Hematopoietic multipotent progenitor cell treated with erythropoietin and hydrocortisone succinate and interleukin-3 and kit ligand, for 17 days (in vitro differentiated cells): ENCODE data around the gene GALNT17.

Source experiments
- DNase-seq: peaks from one replicate; pipeline ENCODE4 v3.0.0-alpha.2; 2015; ENCODE audit warnings: low spot score

The GALNT17 gene

DNA sequence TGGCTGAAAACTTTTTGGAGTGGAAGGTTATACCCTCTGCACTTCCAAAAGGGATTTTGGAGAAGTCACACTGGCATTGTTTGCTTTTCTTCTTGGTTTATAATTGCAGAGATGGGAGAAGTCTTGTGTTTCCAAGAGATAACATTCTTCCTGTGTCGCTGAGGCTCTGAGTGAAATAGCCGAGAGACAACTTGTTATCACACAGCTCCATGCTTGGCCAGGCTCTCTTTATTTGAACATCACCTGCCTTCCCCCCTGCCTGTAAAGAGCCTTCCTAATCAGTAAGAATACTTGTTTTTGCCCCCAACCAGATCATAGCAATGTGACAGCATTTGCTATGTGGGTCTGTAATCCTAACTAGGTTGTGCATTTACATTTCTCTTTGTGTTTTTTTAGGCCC, 270.7 kb downstream of the GALNT17 start:
- no peak for DNase-seq

DNA sequence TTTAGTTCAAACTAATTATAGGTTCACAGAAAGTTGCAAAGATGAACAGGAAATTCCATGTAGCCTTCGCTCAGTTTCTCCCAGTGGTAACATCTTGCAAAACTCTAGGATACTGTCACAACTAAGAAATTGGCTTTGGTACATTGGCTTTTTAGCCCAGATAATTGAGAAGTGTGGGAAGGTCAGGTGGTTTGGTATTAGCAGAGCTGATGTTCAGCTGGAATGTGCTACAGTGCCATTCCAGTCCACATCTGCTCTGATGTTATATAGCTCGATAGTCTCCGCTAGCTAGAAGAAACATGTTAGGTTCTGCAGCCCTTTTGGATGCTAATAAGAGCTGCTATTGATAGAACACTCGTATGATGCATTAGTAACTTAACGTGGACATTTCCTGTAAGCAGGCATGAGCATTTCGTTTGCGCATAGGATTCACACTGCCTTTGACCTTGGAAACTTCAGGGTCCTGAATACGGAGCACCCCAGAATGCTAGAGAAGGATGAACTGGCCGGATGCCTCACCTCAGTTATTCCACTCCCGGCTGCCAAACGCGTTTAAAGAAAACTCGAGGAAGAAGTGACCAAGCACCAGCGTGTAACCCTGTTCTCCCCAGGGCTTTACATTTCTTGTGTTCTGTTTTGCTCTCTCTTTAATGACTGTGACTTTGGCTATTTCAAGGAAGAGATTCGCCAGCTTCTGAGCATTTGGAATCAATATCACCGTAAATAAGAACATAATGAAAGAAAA, 271.4 kb downstream of the GALNT17 start:
- no peak for DNase-seq

DNA sequence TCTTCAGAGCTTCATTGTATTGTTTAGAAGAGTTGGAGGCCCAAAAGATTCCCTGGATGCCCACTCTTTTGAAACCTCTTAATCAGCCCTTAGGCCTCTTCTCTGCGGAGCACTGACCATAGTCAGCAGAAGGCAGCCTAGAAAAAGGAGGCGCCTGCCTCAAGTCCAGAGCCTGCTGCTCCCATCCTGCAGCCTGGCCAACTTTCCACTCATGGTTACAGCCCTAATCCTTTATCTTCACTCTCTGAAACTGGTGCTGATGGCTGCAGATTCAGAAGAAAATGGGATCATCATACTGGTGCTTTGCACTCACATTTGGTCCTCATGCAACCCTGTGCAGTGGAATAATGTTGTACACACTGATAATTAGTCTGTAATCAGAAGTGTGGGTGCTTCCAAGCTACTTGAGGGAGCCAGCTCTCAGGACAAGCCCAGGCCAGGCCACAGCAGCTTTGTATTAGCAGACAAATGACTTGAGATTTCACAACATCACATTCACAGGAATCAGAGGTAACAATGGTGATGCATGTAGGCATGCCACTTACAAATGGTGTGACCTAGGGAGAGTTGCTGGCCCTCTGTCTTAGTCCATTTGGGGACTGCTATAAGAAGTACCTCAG, 272.9 kb downstream of the GALNT17 start:
- no peak for DNase-seq

DNA sequence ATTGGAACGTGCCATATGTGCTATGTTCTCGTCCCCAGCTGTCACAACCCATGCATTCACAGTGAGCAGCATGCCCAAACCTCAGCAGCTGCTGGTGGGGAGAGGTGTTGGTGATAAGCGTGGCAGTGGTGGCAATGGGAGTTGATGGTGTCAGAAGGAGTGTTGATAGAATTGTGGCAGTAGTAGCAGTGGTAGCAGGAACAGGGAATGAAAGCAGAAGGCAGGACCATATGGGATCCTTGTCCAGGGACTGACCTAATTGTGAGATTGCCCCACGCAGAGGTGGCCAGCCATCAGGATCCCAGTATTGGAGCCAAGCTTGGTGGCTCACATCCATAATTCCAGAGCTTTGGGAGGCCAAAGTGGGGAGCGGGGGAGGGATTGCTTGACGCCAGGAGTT, 276.3 kb downstream of the GALNT17 start:
- no peak for DNase-seq

DNA sequence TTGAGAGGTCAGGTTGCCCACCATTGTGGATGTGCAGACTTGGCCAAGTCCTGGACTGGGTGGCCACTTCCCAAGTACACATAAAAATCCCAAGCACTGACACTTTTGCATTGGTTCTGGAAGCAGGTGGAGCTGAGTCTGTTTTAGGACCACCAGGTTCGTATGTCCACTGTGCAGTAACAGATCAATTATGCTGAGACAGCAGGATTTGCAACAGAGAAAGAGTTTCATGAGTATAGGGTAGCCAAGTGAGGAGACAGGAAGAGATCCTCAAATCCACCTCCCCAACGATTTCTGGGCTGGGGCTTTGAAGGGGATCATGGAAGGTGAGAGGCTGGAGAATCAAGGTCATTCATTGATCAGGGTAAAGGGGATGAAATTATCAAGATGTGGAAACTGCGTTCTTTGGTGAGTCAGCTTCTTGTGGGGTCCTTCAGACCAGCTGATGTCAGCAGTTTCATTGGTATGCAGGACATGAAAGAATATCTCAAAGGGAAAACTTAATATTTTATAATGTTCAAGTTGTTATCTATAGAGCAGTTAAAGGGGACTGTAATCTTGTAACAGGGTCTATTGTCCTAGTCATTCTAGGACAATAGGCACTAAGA, 277.7 kb downstream of the GALNT17 start:
- DNase-seq, result no peak

DNA sequence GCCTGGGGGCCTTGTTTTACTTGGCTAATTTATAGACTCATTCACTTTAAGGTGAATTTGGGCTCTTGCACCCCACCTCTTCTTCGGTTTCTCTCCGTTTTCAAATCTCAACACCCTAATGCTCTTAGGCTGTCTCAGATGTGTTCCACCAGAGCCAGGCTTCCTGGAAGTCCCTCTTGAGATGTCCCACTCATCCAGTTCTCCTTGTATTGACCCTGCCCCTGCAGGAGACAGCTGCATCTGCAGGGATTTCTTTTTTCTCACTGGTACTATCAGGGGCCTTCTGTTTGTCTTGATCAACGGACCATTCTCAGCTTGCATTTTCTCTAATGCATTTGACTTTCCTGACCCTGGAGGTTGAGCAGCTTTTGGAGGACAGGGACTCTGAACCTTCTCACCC, 279.5 kb downstream of the GALNT17 start:
- DNase-seq, result no peak

DNA sequence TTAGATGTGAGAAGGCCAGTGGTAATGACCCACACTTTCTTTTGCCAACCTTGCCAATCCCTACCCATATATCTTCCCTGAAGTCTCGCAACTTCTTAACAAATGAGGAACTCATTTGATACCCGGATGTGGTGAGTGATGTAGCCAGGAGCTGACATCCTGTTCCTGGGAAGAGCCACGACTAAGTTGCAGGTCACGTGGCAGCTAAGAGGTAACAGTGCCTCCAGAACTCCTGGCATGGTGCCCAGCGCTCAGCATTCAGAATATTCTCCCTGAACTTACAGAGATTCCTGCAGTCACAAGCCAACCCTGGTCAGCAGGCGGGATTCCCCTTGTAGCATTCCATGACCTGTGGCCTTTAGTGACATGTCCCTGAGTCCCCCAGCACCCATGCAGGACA, 282.5 kb downstream of the GALNT17 start:
- DNase-seq, result no peak

DNA sequence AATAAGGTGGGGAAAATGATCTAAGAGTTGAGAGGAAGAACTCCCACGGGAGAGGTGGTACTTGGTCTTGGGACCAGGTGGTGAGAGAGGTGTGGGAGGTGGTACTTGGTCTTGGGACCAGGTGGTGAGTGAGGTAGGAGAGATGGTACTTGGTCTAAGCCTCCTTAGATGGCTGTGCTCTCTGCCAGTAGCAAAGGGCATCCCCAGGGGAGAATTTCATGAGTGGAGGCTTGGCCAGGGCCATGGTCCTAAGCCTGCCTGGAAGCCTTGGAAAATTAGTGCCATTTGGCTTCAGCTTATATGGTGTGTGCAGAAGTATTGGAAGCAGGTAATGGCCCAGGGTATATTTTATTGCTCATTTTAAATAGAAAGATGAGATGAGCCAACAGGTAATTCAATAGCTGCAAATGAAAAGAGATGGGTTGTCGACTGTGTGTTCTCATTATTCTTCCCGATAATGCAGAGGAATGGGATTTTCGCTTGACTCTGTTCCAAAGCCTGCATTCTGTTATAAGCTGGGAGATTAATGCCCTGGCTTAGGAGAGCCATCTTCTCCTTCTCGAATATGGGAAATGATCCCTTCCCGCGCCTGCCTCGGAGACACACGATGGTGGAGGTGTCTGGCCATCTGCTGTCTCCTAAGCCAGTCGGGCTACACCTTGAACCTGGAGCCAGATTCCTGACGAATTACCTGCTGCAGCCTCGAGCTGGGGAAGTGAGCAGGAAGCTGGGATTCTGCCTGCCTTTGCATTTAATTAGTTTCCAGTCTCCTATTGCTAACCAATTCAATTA, 287.8 kb downstream of the GALNT17 start:
- no peak for DNase-seq

DNA sequence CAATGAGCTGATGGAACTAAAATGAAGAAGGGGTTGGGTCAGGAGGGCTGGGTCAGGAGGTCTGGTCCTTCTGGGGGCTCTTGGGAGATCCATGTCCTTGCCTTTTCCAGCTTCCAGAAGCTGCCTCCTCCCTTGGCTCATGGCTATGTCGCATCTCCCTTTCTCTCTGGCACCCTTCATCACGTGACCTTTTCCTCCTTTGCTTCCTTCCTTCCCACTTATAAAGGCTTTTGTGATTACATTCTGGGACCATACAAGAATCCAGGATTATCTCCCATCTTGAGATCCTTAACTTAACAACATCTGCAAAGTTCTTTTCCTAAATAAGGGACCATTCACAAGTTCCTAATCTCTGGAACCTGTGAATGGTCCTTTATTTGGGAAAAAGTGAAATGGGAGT, 290.2 kb downstream of the GALNT17 start:
- DNase-seq, result no peak

DNA sequence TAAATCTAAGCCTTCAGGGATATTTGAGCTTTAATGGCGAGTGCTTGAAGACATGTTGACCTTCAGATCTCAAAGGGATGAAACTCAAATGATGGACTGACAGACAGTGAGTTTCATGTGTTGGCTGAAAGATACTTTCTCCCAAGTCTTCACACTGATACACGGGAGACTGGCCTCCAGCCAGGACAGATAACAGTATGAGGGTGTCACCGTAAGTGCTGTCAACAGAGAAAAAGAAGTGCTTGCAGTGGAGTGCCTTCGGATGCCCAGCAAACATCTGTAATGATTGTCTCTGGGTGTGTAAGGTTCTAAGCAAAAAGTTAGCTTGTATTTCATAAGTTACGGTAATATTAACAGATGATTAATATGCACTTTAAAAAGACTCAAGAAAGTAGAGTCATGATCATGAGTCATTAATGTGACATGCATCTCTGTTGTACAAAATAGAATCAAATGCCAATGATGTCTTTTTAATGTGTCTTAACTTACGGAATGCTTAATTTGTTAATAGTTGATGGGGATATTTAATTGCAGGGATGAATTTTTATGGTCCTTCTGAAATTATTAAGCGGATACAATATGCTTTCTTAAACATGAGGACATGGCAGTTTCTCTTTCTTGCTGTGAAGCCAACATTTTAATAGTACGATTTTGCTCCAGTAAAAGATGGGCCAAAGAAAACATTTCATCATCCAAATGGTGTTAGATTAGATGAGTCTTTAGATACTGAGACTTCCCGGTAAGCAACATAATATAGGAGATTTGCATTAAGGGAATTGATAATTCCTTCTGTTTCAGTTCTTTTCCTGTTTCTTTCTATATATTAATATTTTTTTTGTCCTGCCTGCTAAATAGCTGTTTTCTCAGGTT, 292.5 kb downstream of the GALNT17 start:
- DNase-seq, result no peak

DNA sequence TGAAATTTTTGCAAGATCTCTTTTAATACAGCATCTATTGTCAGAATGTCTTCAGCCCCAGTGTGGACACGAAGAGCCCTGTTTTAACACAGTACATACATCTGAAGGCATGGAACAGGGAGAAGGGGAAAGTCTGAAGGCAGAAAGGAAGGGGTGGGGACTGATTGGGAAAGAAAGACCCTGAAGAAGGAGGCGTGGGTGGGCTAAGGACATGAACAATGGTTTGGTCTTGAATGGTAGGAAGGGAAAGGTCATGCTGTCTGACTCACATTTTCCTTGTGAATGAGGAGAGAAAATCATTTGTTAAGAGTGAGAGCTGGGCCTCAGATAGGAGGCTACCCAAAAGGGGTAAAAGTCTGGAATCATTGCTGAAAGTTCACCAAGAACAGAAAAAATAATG, 297.1 kb downstream of the GALNT17 start:
- no peak for DNase-seq

DNA sequence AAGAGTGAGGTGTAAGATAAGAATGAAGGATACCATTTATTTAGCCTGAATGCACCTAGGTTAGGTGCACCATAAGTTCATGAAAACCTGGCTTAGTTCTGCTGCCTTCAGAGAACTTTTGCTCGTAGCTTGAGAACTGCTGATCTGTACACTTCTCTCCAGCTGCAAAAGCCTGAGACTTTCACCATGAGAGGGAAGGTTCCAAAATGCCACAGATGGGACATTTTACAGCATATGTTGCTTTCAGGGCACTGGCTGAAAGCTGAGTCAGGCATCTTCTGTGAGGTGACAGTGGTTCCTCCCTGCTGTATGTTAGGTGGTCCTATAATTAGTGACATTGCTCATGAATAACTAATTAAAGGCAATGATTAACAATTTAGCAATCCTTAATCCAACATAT, 298.3 kb downstream of the GALNT17 start:
- DNase-seq, result no peak

DNA sequence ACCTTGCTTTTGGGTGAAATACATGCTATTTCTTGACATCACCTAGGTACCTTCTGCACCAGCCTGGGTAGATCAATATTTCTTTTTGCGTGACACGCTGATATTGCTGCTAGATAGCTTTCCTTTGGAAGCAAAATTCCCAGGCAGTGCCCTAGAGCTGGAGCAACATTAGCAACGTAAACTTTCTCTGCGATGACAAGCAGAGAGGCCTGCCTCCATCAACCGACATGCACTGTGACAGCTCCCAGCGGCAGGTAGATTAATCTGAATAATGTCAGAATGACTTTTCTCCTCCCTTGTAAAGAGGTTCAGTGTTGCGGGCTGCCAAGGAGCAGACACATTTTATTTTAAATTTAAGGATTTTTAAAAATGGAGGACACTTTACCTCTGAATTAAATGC, 307.4 kb downstream of the GALNT17 start:
- DNase-seq, result no peak

DNA sequence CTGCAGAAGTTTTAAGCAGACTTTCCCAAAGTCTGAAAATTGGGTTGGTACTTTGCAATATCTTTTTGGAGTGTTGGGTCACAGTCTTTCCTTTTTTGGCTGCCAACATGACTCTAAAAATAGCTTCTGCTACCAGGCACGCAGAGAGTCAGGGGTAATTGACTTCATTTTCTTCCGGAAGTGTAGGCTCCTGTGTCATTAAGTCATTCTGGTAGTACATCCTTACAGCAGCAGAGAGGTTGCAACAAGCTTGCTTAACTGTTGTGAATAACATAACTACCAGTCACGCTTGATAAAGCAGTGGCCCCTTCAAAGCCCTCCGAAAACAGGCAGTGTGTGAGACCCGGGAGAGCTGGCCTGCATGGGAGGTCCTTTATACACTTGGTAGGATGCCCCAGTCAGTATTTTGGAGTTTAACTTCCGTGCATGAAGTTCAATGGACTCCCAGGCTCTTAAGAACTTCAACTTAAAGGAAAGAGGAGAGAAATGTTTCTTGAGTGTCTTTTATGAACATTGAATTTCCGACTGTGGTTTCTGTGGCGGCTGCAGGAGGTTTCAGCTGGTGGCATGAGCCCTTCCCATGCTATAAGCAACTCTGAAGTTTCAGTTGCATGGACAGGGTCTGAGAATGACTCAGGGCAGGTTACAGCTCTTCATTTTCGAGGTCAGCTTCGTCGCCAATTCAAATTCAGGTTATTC, 310.7 kb downstream of the GALNT17 start:
- DNase-seq, result no peak

DNA sequence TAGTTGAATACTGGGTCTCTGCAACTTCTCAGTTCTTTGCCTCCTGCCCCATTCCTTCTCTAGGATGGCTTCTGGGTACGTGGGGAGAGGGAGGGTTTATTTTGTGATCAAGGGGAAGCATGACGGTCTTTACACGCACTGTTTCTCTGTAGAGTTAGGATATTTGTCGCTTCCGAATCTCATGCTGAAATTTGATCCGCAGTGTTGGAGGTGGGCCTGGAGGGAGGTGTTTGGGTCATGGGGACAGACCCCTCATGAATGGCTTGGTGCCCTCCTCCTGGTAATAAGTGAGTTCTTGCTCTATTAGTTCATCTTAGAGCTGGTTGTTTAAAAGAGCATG, 311.2 kb downstream of the GALNT17 start:
- no peak for DNase-seq

DNA sequence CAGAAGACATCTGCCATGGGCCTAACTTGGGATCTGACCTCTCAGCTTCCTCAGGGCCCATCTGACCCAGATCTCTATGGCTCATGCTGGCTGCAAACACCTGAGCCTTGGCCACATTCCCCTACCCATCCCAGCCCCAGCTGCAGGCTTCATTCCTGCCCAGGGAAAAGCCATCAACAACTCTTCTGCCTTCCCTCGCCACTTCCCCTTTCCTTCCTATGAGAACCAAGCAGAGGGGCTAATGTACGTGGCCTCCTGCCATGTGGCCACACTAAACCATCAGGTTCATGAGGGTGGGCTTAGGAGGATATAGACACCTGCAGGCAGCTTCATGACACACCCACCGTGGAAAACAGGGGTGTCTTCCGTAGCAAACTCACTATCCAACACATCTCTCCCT, 312.2 kb downstream of the GALNT17 start:
- DNase-seq, result no peak

DNA sequence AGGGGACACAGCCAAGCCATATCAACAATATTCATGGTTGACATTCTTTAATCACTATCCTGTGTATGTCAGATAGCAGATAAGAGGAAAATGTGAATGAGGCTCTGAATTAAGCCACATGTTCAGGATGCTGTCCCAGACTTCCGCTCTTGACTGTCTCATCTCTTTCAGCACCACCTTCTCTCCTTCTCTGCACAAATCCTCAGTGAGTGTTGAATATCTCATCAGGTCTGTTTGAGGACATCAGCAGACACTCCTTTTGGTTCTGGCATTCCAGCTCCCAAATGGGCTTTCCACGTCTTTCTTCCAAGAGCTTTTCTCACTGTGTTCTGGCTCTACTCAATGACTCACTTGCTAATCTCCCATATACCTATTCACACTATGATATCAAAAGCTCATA, 321.7 kb downstream of the GALNT17 start:
- DNase-seq, result no peak

DNA sequence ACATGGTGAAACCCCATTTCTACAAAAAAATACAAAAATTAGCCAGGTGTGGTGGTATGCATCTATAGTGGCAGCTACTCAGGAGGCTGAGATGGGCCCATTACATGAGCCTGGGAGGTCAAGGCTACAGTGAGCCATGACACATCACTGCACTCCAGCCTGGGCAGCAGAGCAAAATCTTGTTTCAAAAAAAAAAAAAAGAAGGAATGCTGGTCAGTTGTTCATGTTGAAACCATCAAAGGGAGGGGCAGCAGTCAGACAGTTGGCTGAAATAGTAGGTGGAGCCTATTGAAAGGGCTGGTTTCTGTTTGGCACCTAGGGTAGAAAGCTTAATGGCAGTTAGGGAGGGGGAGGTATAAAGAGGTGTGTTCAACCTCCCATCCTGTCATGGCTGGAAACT, 323.0 kb downstream of the GALNT17 start:
- DNase-seq, result no peak

DNA sequence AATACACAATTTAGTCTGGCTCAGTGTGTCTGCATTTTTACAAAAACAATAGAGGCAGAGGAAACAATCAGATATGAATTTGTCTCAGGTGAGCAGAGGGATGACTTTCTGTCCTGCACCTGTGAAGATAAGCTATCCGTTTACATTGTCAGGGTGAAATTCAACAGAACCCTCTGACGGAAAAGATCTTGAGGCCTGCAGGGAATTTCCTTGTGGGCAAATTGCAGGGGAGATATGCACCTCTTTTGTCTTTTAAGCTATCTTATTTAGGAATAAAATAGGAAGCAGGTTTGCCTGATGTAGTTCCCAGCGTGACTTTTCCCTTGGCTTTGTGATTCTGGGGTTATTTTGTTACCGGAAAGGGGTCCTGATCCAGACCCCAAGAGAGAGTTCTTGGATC, 325.1 kb downstream of the GALNT17 start:
- DNase-seq, result no peak

DNA sequence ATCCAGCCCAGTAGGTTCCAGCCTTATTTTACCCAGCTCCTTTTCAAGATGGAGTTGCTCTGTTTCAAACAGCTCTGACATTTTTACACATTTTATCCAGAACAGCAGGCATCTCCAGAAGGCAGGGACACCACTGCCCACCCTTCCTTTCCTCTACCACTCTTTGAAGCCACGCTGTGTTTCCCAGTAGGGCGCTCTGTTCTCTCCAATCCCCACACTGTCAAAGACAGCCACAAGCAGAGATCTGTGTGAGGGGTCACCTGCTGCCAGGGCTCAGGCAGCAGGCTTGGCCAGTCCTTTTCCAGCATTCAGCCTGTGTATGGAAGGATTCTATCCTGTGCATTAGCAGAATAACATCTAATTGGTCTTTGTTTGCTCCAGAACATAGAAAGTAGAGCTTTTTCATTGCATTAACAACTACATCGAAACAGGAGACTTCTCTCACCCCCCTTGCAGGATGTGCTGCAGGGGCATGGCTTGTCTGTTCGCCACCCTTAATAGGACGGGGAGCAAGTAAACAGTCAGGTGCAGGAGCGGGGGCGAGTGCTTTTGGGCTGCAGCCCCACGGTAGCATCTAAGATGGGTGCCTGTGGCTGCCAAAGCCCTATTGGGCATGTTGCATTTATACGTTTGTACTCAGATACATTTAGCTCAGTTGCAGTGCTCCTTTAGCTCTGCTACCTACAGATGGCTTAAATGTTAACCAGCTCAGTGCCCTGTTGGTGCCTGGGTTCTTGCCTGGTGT, 326.1 kb downstream of the GALNT17 start:
- no peak for DNase-seq

DNA sequence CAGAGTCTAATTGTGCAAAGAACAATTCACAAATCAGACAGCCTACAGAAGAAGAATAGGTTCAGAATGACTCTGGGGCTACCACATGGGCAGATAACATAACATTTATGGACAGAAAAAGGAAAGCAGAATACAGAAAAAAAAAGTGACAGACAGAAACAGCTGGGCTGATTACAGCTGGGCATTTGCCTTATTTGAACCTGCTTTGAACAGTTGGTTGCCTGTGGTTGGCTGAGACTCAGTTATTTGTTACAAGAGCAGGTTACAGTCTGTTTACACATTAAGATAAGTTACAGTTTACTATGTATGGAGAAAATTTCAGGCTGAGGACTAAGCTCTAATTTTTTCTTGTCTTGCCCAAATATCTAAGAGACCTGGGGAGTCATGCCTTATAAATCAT, 327.2 kb downstream of the GALNT17 start:
- DNase-seq, result no peak
